Measurements from ENCODE around the gene FAT1.
A peak's percentile ranks its signal among the peaks of the same experiment; 100 is the strongest.
"Not testable (repeated sequence)": the region's sequence is repeated elsewhere in the genome, so short reads cannot be mapped to it uniquely, and the experiment has no call there.

Gene FAT1

GRCh38 chr4:186693159-186693815, 30.4 kb downstream of the FAT1 start:
- FAIRE-seq: no peak

DNA sequence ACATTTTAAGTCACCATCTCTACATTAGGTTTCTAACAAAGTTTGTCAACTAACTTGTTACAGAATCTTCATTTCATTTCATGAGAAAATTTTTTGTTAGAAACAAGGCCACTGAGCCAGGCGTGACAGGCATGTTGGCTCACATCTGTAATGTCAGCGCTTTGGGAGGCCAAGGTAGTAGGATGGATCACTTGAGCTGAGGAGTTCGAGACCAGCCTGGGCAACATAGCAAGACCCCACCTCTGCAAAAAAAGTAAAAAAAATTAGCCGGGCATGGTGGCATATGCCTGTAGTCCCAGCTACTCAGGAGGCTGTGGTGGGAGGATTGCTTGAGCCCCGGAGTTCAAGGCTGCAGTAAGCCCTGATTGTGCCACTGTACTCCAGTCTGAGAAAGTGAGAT, 32.3 kb downstream of the FAT1 start:
- no peak for FAIRE-seq

DNA sequence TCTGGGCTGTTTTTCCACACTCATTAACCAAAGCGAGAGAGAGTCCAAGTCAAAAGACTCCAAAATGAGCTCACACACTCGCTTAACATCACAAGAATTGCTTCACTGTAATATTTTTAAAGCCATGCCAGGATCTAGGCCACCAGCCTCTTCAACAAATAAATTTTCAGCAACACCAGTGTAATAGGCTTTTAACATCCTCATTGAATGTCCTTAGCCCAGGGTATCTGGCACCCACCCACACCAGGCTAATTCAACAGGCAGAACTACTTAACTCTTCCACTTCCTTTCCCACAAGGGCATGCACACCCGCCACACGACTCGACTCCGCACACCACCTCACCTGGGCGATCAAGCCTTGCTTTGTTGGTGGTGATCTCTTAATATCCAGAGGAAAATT, 34.2 kb downstream of the FAT1 start:
- FAIRE-seq: no peak

DNA sequence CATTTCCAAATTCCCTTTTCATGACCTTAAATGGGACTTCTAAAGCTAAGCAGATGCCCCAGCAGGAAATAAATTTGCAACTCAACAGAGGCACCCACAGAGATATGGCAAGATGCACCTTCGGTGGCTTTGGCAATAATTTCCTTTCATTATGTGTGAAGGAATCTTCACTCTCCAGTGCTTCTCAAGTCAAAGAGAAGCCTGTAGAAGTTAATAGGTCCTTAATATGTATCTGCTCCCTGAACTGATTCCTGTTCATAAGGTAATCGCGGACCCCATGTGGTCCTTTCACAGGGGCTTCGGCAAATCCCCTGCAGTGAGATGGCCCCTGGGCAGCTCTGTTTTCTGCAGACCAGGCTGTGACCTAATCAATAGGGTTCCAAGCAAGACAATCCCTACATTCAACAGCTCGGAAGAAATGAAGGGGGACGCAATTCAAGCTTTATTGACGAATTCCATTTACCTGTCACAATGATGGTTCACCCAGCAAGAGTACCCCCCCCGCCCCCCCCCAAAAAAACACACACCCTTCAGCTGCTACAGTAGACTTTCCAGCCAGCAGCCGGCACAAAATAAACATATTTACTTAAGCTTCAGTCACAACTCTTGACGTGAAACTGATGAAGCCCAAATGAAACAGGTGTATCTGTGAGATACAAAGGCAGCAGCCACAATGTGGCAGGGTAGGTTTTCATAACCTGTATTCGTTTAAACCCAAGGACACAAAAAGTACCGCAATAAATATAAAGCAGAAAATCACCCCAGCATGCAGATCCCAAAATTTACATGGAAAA, 35.3 kb downstream of the FAT1 start:
- no peak for FAIRE-seq

GRCh38 chr4:186687265-186687664, 36.4 kb downstream of the FAT1 start:
- no peak for FAIRE-seq

DNA sequence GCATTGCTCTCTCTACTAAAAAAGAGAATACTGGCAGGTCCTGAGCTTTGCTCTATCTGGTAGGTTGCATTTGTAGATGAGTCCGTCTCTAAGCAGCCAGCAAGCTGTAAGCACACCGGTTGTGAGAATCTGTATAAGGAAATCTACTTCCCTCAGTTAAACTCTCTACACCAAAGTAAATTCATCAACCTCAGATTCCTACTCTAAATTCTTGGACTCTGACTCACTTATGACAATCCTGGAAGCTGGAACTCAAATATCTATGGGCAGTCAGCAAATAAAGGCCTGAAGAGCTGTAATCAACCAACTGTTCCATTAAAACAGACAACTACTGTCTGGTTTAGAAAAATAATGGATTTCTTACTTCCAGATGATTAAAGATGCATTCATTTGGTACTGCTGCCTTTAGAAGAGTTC, 37.9 kb downstream of the FAT1 start:
- no peak for FAIRE-seq

DNA sequence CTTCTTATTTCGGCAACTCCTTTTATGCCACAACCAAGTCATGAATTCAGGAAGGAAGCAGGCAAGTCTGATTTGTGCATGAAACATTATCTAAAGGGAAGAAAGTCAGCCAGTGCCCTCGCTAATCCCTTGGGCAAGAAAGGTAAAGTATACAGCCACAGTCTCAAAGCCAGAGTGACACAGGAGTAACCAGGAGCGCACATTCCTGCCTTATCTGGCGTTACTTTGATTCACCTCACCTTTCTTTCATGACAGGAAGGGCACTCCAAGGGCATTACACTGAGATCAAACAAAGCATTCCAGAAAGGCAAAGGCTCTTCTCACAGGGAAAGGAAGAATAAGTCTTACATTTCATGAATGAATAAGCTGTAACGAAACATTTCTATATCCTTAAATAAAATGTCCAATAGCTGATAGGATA, 38.8 kb downstream of the FAT1 start:
- FAIRE-seq: no peak

GRCh38 chr4:186684220-186684619, 39.4 kb downstream of the FAT1 start:
- FAIRE-seq: no peak

GRCh38 chr4:186680641-186681040, 43.0 kb downstream of the FAT1 start:
- FAIRE-seq: no peak

DNA sequence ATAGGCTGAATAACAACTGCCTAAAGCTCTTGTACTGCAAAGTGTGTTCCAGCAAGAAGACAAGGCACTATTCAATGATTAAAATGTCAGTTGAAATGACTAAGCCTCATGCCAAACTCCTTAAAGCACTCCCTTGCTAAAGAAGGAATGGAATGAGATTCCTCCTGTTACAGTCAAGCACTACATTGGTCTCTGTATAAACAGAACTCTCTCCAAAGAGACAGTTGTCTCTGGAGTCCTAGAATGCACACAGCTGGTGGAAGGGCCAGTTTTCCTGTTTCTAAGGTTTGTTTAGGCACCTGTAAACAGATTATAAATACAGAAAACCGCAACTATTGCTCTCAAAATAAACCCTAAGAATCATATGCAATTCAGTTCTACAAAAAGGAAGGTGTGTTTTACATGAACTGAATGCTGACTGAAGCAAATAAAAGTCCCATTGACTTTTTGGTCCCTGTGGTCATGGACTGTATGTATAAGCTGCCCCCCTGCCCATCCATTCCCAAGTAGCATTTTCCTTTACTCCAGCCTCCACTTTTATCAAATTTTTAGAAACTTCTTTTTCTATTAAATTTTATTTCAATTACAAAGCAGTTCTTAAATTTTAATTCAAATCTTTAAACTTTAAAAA, 47.0 kb downstream of the FAT1 start:
- FAIRE-seq: no peak

DNA sequence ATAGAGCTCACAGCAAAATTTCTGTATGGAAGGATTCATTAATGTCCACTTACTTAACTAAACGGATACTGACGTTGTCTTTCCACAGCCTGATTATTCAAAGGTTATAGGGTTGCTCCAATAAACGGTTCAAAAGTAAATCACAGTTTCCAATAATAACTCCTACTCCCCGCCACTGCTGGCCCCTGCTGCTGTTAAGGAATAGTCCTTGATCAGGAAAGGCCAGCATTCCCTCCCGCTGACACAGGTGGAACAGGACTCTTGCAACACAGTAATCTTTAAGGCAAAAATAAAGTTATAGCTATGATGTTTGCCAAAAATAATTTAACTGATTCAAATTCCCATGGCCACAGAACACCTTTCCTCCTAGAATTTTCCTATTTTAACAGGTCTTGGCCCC, 53.9 kb downstream of the FAT1 start:
- FAIRE-seq: no peak

DNA sequence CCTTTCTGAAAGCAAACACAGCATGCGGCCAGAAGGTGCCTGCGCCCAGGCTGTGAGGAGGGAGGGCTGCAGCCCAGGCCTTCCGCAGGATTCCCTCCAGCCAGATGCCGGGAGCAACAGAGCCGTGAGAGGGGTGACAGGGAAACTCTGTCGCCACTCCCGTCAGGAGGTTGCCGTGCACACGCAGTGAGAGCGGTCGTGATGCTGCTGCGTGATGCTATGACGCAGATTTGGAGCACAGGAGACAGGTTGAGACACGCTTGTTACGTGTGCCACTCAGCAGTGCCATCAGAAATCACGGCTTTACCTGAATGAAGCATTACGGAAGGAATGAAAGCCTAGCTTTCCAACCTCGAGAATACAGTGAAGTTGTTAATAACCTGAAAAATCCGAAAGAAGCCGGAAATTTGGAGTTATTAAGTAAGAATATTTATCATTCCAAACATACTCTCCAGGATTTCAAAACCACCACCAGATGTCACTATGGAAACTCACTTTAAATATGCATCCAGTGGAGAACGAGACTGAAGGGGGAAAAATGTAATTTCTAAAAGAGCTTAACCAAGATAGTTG, 54.4 kb downstream of the FAT1 start:
- FAIRE-seq: no peak

GRCh38 chr4:186666750-186667149, 56.9 kb downstream of the FAT1 start:
- no peak for FAIRE-seq

DNA sequence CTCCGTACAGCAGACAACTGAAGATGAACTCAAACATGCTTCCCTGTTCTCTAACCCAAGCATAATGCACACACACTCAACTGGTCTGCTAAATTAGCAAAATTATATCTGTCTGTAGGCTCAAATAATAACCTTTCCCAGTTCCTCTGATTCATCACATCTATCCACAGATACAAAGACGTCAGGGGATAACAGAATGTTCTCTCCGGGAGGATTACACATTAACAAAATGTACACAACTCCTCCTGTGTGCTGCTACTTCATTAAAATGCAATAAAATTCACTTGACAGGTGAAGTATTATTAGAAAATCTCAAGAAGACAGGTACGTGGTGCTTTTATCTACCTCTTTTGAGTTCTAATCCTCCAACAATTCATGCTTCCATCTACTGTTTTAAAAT, 57.4 kb downstream of the FAT1 start:
- no peak for FAIRE-seq

DNA sequence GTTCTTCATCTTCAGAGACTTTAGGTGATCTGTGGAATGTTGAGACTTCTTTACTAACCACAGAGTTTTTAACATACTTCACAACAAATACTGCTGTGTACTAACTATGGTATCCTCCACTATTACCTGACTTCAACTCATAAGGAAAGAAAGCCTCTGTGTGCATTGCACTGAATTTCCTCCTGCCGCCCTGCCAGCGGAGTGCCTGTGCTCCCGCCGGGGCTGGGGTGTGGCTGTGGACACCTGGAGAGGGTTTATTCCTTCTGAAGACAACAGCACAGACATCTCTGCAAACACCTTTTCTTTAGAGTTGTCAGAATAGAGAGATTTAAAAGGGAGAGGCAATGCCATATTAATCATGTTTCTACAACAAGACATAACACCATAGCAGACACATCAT, 63.3 kb downstream of the FAT1 start:
- FAIRE-seq: no peak

GRCh38 chr4:186659935-186660334, 63.7 kb downstream of the FAT1 start:
- FAIRE-seq: no peak

- not testable (repeated sequence) for FAIRE-seq
These were observed 64.2 kb downstream of the FAT1 start for GRCh38 chr4:186659456-186659855.

- no peak for FAIRE-seq
These were observed 65.0 kb downstream of the FAT1 start for GRCh38 chr4:186658657-186659056.

DNA sequence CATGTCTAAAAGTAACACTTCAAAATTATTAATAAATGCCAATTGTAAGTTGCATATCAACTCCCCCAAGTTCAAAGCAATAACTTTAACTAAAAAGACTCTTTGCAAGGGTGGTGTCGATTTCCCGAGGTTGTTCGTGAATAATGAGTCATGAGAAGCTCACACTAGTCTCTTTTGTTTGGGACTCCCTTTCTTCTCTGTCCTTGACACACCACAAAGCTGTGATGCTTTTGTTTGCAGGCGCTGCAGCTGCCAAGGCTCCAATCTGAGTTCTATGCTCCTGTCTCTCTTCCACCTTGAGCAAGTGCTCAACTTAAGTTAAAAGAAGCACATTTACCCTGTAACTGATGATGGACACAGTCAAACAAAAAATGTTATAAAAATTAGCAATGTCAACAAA, 65.9 kb downstream of the FAT1 start:
- no peak for FAIRE-seq

- no peak for FAIRE-seq
These were observed 69.7 kb downstream of the FAT1 start for GRCh38 chr4:186653969-186654368.

GRCh38 chr4:186651624-186652023, 72.0 kb downstream of the FAT1 start:
- FAIRE-seq: no peak

- FAIRE-seq: no peak
These were observed 72.5 kb downstream of the FAT1 start for GRCh38 chr4:186651181-186651603.

GRCh38 chr4:186650401-186651180, 73.1 kb downstream of the FAT1 start:
- peak; percentile 79 for FAIRE-seq

Data from TTC549 (cell line).